GM10266 (cell line): Measurements from ENCODE around the gene RUVBL1.
A peak's percentile ranks its signal among the peaks of the same experiment; 100 is the strongest.

Experiments used
- DNase-seq: peaks from one replicate; pipeline ENCODE4 v3.0.0; 2012; ENCODE audit errors: extremely low spot score
- TF ChIP-seq, protein P1 (sequence below): IDR thresholded peaks from 2 replicates; pipeline ENCODE4 v1.5.1; 2012; ENCODE audit warnings: mild to moderate bottlenecking, low read depth; ENCODE audit not compliant: control insufficient read depth, insufficient read depth; ENCODE audit errors: missing control alignments

RUVBL1 gene

GRCh38 chr3:128072454-128073184, 51.0 kb downstream of the RUVBL1 start:
- TF ChIP-seq, protein P1, sequence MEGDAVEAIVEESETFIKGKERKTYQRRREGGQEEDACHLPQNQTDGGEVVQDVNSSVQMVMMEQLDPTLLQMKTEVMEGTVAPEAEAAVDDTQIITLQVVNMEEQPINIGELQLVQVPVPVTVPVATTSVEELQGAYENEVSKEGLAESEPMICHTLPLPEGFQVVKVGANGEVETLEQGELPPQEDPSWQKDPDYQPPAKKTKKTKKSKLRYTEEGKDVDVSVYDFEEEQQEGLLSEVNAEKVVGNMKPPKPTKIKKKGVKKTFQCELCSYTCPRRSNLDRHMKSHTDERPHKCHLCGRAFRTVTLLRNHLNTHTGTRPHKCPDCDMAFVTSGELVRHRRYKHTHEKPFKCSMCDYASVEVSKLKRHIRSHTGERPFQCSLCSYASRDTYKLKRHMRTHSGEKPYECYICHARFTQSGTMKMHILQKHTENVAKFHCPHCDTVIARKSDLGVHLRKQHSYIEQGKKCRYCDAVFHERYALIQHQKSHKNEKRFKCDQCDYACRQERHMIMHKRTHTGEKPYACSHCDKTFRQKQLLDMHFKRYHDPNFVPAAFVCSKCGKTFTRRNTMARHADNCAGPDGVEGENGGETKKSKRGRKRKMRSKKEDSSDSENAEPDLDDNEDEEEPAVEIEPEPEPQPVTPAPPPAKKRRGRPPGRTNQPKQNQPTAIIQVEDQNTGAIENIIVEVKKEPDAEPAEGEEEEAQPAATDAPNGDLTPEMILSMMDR: no peak
- no peak for DNase-seq

DNA sequence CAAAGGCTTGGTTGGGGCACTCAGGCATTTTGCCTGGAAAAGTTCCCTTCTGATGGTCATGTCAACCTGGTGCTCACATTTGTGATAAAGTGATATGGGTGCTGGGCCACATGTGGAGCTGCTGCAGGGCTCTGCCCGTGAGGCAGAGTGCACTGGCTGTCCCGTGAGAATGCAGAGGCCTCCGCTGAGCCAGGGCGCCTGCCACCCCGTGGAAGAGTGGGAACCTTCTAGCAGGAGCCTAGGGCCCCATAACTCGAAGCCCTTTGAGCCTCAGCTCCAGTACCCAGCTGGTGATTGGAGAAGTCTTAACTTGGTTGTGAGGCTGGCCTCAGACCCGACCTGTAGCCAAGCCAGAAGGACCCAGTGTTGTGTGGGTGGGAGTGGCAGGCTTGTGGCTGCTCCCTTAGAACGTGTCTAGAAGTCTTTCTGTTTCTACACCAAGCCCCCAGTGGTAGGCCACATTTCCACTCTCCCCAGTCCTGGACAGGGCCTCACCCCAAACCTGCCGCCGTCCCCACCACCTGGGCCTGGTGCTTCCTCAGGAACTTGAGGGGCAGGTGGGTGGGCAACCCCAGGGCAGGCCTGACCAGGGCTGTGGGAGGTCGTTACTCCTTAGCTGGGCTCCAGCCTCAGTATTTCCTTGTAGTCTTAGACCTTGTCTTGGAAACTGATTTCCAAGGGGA, 51.7 kb downstream of the RUVBL1 start:
- DNase-seq: no peak
- TF ChIP-seq, protein P1: no peak

- TF ChIP-seq, protein P1: no peak
- no peak for DNase-seq
Measured at GRCh38 chr3:128070898-128071591, 52.6 kb downstream of the RUVBL1 start.

- no peak for DNase-seq
- TF ChIP-seq, protein P1: no peak
Measured at GRCh38 chr3:128069271-128069670, 54.3 kb downstream of the RUVBL1 start.

DNA sequence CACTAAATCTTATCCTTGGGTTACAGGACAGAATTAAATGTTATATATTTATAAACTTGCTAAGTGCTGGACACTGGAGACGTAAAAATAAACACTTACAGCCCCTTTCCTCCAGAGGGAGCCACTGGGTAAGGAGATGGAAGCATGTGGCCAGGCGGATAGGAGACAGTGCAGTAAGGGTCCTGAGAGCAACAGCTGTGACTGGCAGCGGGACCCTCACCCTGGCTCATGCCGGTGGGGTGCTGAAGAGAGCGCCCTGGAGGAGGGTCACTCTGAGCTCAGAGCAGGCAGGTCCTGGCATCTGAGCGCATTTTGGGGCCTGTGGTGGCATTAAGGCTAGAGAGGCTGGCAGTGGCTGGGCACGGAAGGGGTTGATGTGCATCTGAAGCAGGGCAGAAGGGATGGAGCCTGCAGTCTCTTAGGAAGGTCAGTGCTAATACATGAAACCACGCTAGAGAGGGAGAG, 55.4 kb downstream of the RUVBL1 start:
- DNase-seq: no peak
- TF ChIP-seq, protein P1: peak; percentile 42

GRCh38 chr3:128067489-128067888, 56.1 kb downstream of the RUVBL1 start:
- no peak for DNase-seq
- TF ChIP-seq, protein P1: no peak
